ENCODE measurements around the gene ARAP2.

The ARAP2 gene

GRCh38 chr4:36264207-36264826 is 20.0 kb upstream of the ARAP2 start:
- no peak for DNase-seq

- no peak for DNase-seq
These were observed 16.4 kb upstream of the ARAP2 start for GRCh38 chr4:36260731-36261130.

GRCh38 chr4:36256398-36256891 is 12.1 kb upstream of the ARAP2 start:
- DNase-seq, result no peak

- DNase-seq, result peak; percentile 84
These were observed 11.3 kb upstream of the ARAP2 start for GRCh38 chr4:36255577-36255976.

- DNase-seq, result no peak
These were observed 10.1 kb upstream of the ARAP2 start for GRCh38 chr4:36254371-36254770.

DNA sequence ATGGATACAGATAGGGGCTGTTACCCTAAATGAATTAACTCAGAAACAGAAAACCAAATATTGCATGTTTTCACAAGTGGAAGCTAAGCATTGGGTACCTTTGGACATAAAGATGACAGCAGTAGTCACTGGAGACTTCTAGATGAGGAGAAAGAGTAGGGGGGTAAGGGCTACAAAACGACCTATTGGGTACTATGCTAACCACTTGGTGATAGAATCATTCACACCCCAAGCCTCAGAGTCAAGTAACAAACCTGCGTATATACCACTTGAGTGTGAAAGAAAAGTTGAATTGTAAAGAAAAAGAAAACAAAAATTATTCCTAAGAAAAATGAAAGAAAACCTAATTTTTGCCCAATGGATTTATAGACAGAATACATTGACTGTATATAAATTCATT is 7.7 kb upstream of the ARAP2 start:
- DNase-seq, result no peak

GRCh38 chr4:36249610-36250009 is 5.3 kb upstream of the ARAP2 start:
- no peak for DNase-seq

GRCh38 chr4:36243355-36244256 is 708 bp downstream of the ARAP2 start:
- DNase-seq, result no peak

DNA sequence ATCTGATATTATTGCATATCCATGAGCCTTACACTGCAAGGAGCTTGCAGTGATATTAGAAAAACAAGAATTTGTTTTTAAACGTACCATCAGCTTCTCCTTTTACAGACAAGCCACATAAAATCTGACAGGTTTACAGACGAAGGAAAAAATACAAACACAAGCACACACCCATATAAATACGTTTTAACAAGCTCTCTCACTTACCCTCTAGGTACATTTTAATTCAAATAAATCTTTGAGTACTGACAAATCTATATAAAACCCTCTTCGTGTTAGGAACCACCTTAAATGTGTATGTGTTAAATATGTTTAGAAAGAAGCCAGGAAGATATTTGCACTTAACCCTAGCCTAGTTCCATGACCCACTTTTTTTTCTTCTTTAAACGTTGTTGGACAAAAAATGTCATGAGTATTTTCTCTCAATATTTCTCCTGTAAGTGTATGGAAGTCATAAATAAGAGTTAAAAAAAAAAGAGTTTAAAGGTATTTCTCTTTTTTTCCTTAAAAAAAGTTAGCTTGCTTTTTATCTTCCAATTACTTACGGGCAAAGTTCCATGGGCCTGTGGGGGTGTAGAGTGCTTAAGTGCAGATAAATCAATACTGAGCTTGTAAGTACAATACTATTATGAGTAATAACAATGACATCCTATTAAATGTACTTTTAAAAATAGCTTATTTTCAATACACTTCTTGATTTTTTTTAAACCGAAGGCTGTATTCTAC is 1.5 kb downstream of the ARAP2 start:
- no peak for DNase-seq

DNA sequence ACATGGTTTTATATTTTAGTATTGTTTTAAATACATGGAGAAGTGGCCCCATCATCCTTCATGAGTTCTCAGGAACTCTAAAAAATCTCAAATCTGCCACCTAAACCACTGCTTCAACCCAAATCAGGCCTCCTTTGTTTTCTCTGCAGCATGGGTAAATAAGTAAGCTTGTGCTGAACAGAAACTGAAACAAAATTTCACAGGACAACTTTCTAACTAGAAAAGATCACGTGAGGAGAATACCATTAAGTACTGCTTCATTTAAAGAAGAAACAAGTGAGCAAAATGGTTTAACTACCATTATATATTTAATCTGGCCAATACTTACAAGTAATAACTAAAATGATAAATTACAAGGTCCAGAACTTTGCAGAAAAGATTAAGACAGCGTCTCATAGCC is 2.5 kb downstream of the ARAP2 start:
- DNase-seq, result peak; percentile 74

DNA sequence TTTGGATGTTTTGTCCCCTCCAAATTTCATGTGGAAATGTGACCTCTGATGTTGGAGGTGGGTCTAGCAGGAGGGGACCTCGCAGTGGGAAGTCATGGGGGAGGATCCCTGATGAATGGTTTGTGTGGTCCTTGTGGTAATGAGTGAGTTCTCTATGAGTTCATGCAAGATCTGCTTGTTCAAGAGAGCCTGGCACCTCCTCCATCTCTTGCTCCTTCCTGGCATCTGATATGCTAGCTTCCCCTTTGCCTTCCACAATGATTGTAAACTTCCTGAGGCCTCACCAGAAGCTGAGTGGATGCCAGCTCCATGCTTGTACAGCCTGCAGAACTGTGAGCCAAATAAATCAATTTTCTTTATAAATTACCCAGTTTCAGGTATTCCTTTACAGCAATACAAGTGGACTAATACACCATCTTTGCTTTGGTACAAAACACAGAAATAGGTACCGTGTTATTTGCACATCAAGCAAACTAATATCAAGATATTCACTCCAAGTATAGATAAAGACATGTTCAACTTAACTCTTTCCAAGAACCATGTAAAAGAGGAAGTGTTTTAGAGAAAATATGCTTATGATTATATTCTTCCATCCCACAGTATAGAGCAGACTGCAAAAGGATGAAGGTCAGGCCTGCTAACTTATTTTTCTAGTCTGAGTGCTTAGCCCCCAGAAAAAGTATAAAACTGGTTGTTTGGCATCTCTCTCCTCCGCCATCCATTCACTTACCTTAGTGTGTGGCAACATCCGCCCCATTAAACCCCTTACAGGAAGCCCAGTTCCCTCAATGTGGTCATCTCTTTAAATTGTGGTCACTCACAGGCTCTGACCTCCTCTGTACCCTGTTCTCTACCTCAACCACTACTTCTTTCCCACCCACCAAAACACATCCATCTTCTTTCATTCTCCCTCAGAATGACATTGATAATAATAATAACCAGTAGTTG is 6.7 kb downstream of the ARAP2 start:
- no peak for DNase-seq

DNA sequence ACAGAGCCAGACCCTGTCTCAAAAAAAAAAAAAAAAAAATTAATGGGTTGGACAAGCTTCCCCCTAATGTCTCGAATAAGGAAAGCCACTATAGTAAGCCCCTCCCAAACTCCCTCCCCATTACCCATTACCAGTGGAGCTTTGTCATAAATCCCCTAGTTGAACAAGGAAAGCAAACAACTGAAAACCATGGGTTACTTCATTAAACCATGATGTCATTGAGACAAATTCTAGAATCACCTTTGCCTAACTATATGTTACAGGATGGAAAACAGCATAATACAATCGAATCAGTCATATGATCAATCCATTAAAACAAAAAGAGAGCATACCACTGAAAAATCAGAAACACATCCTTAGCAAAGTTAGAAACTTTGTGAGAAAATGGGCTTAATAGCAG is 8.2 kb downstream of the ARAP2 start:
- DNase-seq, result no peak

GRCh38 chr4:36235306-36235705 is 9.0 kb downstream of the ARAP2 start:
- no peak for DNase-seq

DNA sequence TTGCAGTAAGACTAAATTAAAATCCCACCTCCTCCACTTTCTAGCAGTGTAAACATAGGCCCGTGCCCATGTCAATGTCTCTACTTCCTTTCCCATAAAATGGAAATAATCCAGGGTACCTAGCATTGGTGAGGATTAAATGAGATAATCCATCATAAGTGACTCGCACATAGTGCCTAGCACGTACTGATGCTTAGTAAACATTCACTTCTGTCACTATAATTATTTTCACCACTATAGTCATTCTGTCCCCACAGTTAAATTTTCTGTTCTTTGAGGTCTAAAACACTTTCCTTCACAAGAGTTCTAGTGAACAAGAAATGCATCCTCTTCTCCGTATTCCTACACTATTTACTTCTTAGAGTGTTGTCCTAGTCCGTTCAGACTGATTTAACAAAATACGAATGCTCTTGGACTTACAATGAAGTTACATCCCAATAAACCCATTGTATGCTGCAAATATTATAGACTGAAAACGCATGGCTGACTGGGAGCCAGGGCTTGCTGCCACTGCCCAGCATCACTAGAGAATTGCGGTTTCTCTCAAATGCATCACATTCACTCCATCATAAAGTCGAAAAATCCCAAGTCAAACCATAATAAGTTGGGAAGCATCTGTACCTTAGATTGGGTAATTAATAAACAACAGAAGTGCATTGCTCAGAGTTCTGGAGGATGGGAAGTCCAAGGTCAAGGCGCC is 10.6 kb downstream of the ARAP2 start:
- DNase-seq, result no peak

- DNase-seq, result no peak
These were observed 13.8 kb downstream of the ARAP2 start for GRCh38 chr4:36230534-36230933.

DNA sequence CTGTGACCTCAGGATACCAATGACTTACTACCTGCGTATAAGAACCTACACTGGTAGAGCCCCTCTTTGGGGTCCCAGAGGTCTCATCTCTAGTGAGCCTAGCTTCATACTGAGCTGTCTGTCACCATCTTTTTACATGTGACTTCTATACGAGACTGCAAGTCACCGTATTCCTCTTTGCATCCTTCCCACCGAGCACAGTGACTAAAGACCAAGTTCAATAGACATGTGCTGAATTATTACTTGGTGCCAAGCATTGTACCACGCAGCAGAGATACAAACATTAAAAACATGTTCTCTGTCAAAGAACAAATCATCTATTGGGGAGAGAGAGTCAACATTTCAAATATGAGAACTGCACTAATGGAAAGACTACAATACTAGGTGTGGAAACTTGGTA is 16.4 kb downstream of the ARAP2 start:
- no peak for DNase-seq

DNA sequence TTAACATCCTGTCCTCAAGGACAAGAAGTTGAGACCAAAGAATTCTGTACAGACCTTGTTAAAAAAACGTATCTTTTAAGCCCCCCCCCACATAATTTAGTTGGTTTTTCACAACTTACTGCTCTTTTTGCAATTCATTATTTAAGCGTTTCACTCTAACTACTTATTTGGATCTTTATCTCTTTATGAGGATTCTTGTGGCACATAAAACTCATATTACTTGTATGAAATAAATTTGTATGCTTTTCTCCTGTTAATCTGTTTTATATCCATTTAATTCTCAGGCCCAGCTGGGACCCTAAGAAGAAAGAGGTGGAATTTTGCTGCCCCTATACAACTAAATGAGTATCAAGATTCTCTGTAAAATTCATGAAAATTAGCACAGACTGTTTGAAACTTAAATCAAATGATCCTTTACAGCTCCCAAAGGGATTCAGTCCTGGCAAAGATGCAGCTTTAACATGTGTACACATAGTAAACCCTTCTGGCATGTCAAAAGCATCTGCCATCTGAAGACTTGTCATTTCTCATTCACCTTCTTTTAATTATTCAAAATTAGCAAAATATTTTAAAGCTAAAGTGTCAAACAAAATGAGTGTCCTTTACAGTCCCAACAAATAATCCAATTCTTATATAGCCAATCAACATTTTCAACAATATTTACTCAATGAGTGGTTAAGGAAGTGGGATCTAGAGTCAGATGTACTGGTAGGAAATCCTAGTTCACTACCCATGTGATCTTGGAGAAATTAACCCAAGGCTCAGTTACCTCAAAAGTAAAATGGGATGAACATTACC is 17.7 kb downstream of the ARAP2 start:
- DNase-seq, result no peak

GRCh38 chr4:36224972-36225903 is 19.1 kb downstream of the ARAP2 start:
- DNase-seq, result no peak

- DNase-seq, result no peak
These were observed 21.6 kb downstream of the ARAP2 start for GRCh38 chr4:36222702-36223101.

- no peak for DNase-seq
These were observed 23.5 kb downstream of the ARAP2 start for GRCh38 chr4:36220776-36221175.

All from CD4-positive, alpha-beta T cell treated with Interleukin-21 for 1 hour (primary cell).